ENCODE results near the gene CDH4.
A peak's percentile ranks its signal among the peaks of the same experiment; 100 is the strongest.

CDH4 gene

DNA sequence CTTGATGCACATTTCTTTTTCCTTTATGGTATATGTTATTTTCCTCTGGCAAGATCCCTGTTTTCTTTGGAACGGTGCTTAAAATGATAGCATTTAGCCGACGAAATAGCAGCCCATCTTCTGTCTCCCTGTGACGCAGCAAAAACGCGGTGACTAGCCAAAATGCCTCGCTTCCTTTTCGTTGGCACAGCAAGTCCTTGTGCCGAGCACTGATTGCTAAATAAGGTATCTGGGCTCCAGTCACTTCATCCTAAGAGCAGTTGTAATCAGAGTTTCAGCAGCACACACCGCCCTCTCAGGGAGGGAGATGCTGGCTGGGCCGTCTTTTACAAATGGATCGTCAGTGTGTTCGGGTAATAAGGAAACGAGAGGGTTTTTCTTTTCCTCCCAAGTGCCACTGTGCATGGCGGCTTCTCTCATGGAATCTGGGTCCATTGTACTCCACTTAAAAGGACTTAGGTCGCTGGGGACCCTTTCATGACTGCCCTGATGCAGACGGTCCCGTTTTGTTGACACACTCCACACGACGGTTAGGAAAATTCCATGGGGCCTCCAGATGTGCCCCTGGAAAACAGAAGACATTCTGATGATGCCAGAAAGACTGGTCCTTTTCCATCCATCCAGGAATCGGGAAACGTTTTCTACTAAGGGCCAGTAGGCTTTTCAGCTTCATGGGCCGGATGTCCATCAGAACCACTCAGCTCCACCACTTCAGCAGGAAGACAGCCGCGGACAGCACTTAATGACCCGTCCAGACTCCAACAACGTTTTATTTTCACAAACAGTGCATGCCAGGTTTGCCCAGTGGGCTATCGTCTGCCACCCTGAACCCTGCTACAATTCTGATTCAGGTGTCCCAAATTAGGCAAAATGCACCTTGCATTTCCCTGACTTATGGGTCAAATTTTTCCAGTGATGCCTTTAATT lies 185.5 kb downstream of the CDH4 start:
- Mint-ChIP-seq H3K9me3 (no peaks in the 10 kb centered on the region), H3K4me3 (no peak overlapping the region), H3K36me3 (no peaks in the 10 kb centered on the region), H3K27ac (no peak overlapping the region), H3K4me1 (no peaks in the 10 kb centered on the region)
- no peak for ATAC-seq
- DNase-seq (ENCODE audit: low spot score in 2 of 2): no peak

GRCh38 chr20:61438285-61438684 lies 186.2 kb downstream of the CDH4 start:
- no peak overlapping the region for H3K27ac Mint-ChIP-seq
- no peak overlapping the region for H3K4me3 Mint-ChIP-seq
- H3K4me1 Mint-ChIP-seq: no peaks in the 10 kb centered on the region
- H3K36me3 Mint-ChIP-seq: no peaks in the 10 kb centered on the region
- H3K9me3 Mint-ChIP-seq: no peaks in the 10 kb centered on the region
- DNase-seq (ENCODE audit: low spot score in 2 of 2): no peak
- no peak for ATAC-seq

- DNase-seq (ENCODE audit: low spot score in 2 of 2) (no peak), ATAC-seq (peak; percentile 22)
- H3K27ac Mint-ChIP-seq: no peak overlapping the region
- no peaks in the 10 kb centered on the region for H3K4me1 Mint-ChIP-seq
- H3K4me3 Mint-ChIP-seq: no peak overlapping the region
- no peaks in the 10 kb centered on the region for H3K9me3 Mint-ChIP-seq
- no peaks in the 10 kb centered on the region for H3K36me3 Mint-ChIP-seq
These were observed 187.2 kb downstream of the CDH4 start for GRCh38 chr20:61439251-61439650.

GRCh38 chr20:61440548-61441055 lies 188.5 kb downstream of the CDH4 start:
- H3K36me3 Mint-ChIP-seq: no peaks in the 10 kb centered on the region
- DNase-seq (ENCODE audit: low spot score in 2 of 2): no peak
- H3K27ac Mint-ChIP-seq: no peak overlapping the region
- no peak overlapping the region for H3K4me3 Mint-ChIP-seq
- no peaks in the 10 kb centered on the region for H3K4me1 Mint-ChIP-seq
- no peaks in the 10 kb centered on the region for H3K9me3 Mint-ChIP-seq
- no peak for ATAC-seq

- no peak overlapping the region for H3K27ac Mint-ChIP-seq
- ATAC-seq (no peak), DNase-seq (ENCODE audit: low spot score in 2 of 2) (no peak)
- H3K36me3 Mint-ChIP-seq: no peaks in the 10 kb centered on the region
- no peak overlapping the region for H3K4me3 Mint-ChIP-seq
- H3K9me3 Mint-ChIP-seq: no peaks in the 10 kb centered on the region
- no peaks in the 10 kb centered on the region for H3K4me1 Mint-ChIP-seq
These were observed 189.5 kb downstream of the CDH4 start for GRCh38 chr20:61441537-61441936.

DNA sequence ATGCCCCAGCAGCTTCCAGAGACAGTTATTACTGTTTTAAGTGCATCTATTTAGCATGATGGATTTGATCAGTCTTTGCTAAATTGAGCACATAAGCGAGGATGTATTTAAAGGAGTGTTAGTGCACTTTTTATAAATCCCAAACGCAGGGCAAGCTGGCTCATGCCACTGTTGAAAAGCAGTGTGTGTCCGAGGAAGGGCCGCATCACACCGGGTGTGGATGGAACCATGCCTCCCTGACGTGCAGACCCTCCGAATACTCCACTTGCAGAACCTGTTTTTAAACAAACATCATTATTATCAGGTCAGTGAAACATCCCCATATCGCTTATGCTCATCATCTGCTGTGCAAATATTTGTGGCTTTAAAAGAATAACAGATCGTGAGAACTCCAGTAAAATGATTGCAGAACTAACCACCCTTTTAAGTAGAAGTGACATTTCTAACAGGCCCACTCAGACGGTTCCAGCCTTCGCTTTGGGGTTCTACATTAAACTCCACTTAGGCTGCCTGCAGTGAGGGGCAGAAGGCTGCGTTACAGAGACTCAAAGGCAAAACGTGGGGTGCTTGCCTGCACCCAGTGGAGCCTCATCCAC lies 190.1 kb downstream of the CDH4 start:
- Mint-ChIP-seq H3K4me1 (no peaks in the 10 kb centered on the region), H3K36me3 (no peaks in the 10 kb centered on the region), H3K4me3 (no peak overlapping the region), H3K9me3 (no peaks in the 10 kb centered on the region), H3K27ac (no peak overlapping the region)
- ATAC-seq: no peak
- DNase-seq (ENCODE audit: low spot score in 2 of 2): no peak

- ATAC-seq (no peak), DNase-seq (ENCODE audit: low spot score in 2 of 2) (no peak)
- no peak overlapping the region for H3K27ac Mint-ChIP-seq
- H3K4me3 Mint-ChIP-seq: no peak overlapping the region
- H3K4me1 Mint-ChIP-seq: no peaks in the 10 kb centered on the region
- H3K9me3 Mint-ChIP-seq: no peaks in the 10 kb centered on the region
- H3K36me3 Mint-ChIP-seq: no peaks in the 10 kb centered on the region
These were observed 190.7 kb downstream of the CDH4 start for GRCh38 chr20:61442718-61443117.

- no peaks in the 10 kb centered on the region for H3K4me1 Mint-ChIP-seq
- H3K27ac Mint-ChIP-seq: no peak overlapping the region
- no peaks in the 10 kb centered on the region for H3K9me3 Mint-ChIP-seq
- H3K36me3 Mint-ChIP-seq: no peaks in the 10 kb centered on the region
- H3K4me3 Mint-ChIP-seq: no peak overlapping the region
- DNase-seq (ENCODE audit: low spot score in 2 of 2): no peak
- ATAC-seq: no peak
These were observed 191.5 kb downstream of the CDH4 start for GRCh38 chr20:61443443-61444126.

- no peak for DNase-seq (ENCODE audit: low spot score in 2 of 2)
- H3K27ac Mint-ChIP-seq: no peak overlapping the region
- no peak overlapping the region for H3K4me3 Mint-ChIP-seq
- ATAC-seq: no peak
- no peaks in the 10 kb centered on the region for H3K4me1 Mint-ChIP-seq
- H3K36me3 Mint-ChIP-seq: no peaks in the 10 kb centered on the region
- H3K9me3 Mint-ChIP-seq: no peaks in the 10 kb centered on the region
These were observed 192.6 kb downstream of the CDH4 start for GRCh38 chr20:61444637-61445036.

DNA sequence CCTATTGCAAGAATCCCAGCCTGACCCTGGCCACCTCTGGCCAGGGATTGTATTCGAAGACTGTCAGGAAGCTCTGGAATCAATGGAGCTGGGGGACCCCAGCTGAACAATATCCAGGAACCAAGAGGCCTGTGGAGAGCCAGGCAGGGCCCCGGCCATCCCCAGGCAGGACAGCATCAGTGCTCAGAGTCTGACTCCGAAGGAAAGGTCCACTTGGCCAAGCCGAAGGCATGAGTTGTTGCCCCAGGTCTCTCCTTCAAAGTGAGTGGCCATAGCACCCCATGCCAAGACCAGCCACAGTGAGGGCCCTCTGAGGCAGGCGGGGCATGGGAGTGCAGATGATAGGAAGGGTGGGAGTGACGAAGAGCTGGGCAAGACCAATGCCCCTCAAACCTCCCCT lies 193.1 kb downstream of the CDH4 start:
- H3K27ac Mint-ChIP-seq: no peak overlapping the region
- ATAC-seq (no peak), DNase-seq (ENCODE audit: low spot score in 2 of 2) (no peak)
- no peaks in the 10 kb centered on the region for H3K9me3 Mint-ChIP-seq
- H3K36me3 Mint-ChIP-seq: no peaks in the 10 kb centered on the region
- no peaks in the 10 kb centered on the region for H3K4me1 Mint-ChIP-seq
- H3K4me3 Mint-ChIP-seq: no peak overlapping the region

- ATAC-seq (no peak), DNase-seq (ENCODE audit: low spot score in 2 of 2) (no peak)
- H3K4me3 Mint-ChIP-seq: no peak overlapping the region
- H3K27ac Mint-ChIP-seq: no peak overlapping the region
- no peaks in the 10 kb centered on the region for H3K9me3 Mint-ChIP-seq
- H3K4me1 Mint-ChIP-seq: no peaks in the 10 kb centered on the region
- H3K36me3 Mint-ChIP-seq: no peaks in the 10 kb centered on the region
These were observed 193.7 kb downstream of the CDH4 start for GRCh38 chr20:61445741-61446140.

GRCh38 chr20:61447952-61448351 lies 195.9 kb downstream of the CDH4 start:
- ATAC-seq (no peak), DNase-seq (ENCODE audit: low spot score in 2 of 2) (no peak)
- no peaks in the 10 kb centered on the region for H3K36me3 Mint-ChIP-seq
- no peaks in the 10 kb centered on the region for H3K9me3 Mint-ChIP-seq
- no peaks in the 10 kb centered on the region for H3K4me1 Mint-ChIP-seq
- H3K27ac Mint-ChIP-seq: no peak overlapping the region
- no peak overlapping the region for H3K4me3 Mint-ChIP-seq

GRCh38 chr20:61448386-61448785 lies 196.3 kb downstream of the CDH4 start:
- no peaks in the 10 kb centered on the region for H3K9me3 Mint-ChIP-seq
- H3K4me3 Mint-ChIP-seq: no peak overlapping the region
- ATAC-seq (no peak), DNase-seq (ENCODE audit: low spot score in 2 of 2) (no peak)
- H3K4me1 Mint-ChIP-seq: no peaks in the 10 kb centered on the region
- no peak overlapping the region for H3K27ac Mint-ChIP-seq
- H3K36me3 Mint-ChIP-seq: no peaks in the 10 kb centered on the region

GRCh38 chr20:61449057-61449609 lies 197.1 kb downstream of the CDH4 start:
- ATAC-seq (no peak), DNase-seq (ENCODE audit: low spot score in 2 of 2) (no peak)
- Mint-ChIP-seq H3K4me3 (no peak overlapping the region), H3K4me1 (no peaks in the 10 kb centered on the region), H3K27ac (no peak overlapping the region), H3K9me3 (no peaks in the 10 kb centered on the region), H3K36me3 (no peaks in the 10 kb centered on the region)

DNA sequence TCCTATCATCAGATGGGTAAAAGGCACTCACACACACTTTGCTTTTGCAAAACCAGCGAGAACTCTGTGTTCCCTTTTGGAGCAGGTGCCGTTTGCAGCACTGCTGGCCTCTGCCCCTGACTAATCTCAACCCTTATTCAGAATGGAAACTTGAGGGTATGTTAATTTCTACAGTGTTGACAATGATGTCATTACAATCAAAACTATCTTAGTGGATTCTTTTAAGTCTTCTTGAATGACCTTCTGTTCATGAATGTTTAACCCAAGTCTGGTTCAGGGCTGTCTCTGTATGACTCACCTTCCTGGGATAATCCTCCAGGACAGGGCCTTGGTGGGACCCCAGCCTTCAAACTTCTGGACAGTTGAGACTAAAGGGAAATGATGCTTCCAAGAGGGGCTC lies 197.9 kb downstream of the CDH4 start:
- H3K4me1 Mint-ChIP-seq: no peaks in the 10 kb centered on the region
- no peak for DNase-seq (ENCODE audit: low spot score in 2 of 2)
- no peaks in the 10 kb centered on the region for H3K36me3 Mint-ChIP-seq
- H3K9me3 Mint-ChIP-seq: no peaks in the 10 kb centered on the region
- H3K27ac Mint-ChIP-seq: no peak overlapping the region
- no peak overlapping the region for H3K4me3 Mint-ChIP-seq
- no peak for ATAC-seq

Data from stimulated activated effector memory CD8-positive, alpha-beta T cell treated with anti-CD3 and anti-CD28 coated beads, Interleukin-12 subunit alpha, Interleukin-12 subunit beta, amount 100 ng/mL, for 72 hours (primary cell).